Measurements from ENCODE around the gene DYSF.

Gene DYSF

GRCh38 chr2:71595569-71595968 lies 142.2 kb downstream of the DYSF start:
- H3K4me3 ChIP-seq (ENCODE audit: low read depth, low read length), result no peak overlapping the region
- no peak for TF ChIP-seq CTCF (IDR thresholded peaks at IDR 0.05; ENCODE audit: low read depth, low read length)

GRCh38 chr2:71596011-71596410 lies 142.7 kb downstream of the DYSF start:
- no peak for TF ChIP-seq CTCF (IDR thresholded peaks at IDR 0.05; ENCODE audit: low read depth, low read length)
- H3K4me3 ChIP-seq (ENCODE audit: low read depth, low read length), result no peak overlapping the region

- TF ChIP-seq CTCF (IDR thresholded peaks at IDR 0.05; ENCODE audit: low read depth, low read length), result no peak
- H3K4me3 ChIP-seq (ENCODE audit: low read depth, low read length), result no peak overlapping the region
Observed at GRCh38 chr2:71597756-71598155, 144.4 kb downstream of the DYSF start.

- TF ChIP-seq CTCF (IDR thresholded peaks at IDR 0.05; ENCODE audit: low read depth, low read length), result no peak
- H3K4me3 ChIP-seq (ENCODE audit: low read depth, low read length), result no peak overlapping the region
Observed at GRCh38 chr2:71598526-71598925, 145.2 kb downstream of the DYSF start.

- no peak overlapping the region for H3K4me3 ChIP-seq (ENCODE audit: low read depth, low read length)
- no peak for TF ChIP-seq CTCF (IDR thresholded peaks at IDR 0.05; ENCODE audit: low read depth, low read length)
Observed at GRCh38 chr2:71599038-71599437, 145.7 kb downstream of the DYSF start.

GRCh38 chr2:71599646-71600236 lies 146.4 kb downstream of the DYSF start:
- no peak for TF ChIP-seq CTCF (IDR thresholded peaks at IDR 0.05; ENCODE audit: low read depth, low read length)
- no peak overlapping the region for H3K4me3 ChIP-seq (ENCODE audit: low read depth, low read length)

GRCh38 chr2:71600555-71600954 lies 147.2 kb downstream of the DYSF start:
- no peak overlapping the region for H3K4me3 ChIP-seq (ENCODE audit: low read depth, low read length)
- TF ChIP-seq CTCF (IDR thresholded peaks at IDR 0.05; ENCODE audit: low read depth, low read length), result no peak

Measured in WI38 (cell line).